BLaER1 treated with 17β-estradiol and CSF1 and Interleukin-3, amounts not matched to agents 10 nM and 100 nM (cell line): ENCODE measurements around the gene TSPO.

Experiments
- H3K27ac ChIP-seq, 11 experiments: shearing (Covaris generic); formaldehyde crosslinking; 2 replicates each; pipeline ENCODE4 v1.8.1; 2022
- H3K27me3 ChIP-seq, 11 experiments: shearing (Covaris generic); formaldehyde crosslinking; 2 replicates each; pipeline ENCODE4 v1.8.1; 2022
- H3K36me3 ChIP-seq, 11 experiments: shearing (Covaris generic); formaldehyde crosslinking; 2 replicates each; pipeline ENCODE4 v1.8.1; 2022
- H3K4me1 ChIP-seq, 10 experiments: shearing (Covaris generic); formaldehyde crosslinking; 2 replicates each; pipeline ENCODE4 v1.8.1; 2022
- H3K4me2 ChIP-seq, 11 experiments: shearing (Covaris generic); formaldehyde crosslinking; 2 replicates each; pipeline ENCODE4 v1.8.1; 2022
- H3K4me3 ChIP-seq, 10 experiments: shearing (Covaris generic); formaldehyde crosslinking; 2 replicates each; pipeline ENCODE4 v1.8.1; 2022
- H3K9ac ChIP-seq, 11 experiments: shearing (Covaris generic); formaldehyde crosslinking; 2 replicates each; pipeline ENCODE4 v1.8.1; 2022
- H3K9me3 ChIP-seq, 11 experiments: shearing (Covaris generic); formaldehyde crosslinking; replicated peaks in 1 of 11; 2 replicates each; pipeline ENCODE4 v1.8.1; 2022
- H4K20me1 ChIP-seq, 11 experiments: shearing (Covaris generic); formaldehyde crosslinking; 2 replicates each; pipeline ENCODE4 v1.8.1; 2022
- Cebpa-rat ChIP-seq, 11 experiments: shearing (Covaris generic); IDR thresholded peaks; 2 replicates each; pipeline ENCODE4 v1.8.1; 2022

TSPO gene

DNA sequence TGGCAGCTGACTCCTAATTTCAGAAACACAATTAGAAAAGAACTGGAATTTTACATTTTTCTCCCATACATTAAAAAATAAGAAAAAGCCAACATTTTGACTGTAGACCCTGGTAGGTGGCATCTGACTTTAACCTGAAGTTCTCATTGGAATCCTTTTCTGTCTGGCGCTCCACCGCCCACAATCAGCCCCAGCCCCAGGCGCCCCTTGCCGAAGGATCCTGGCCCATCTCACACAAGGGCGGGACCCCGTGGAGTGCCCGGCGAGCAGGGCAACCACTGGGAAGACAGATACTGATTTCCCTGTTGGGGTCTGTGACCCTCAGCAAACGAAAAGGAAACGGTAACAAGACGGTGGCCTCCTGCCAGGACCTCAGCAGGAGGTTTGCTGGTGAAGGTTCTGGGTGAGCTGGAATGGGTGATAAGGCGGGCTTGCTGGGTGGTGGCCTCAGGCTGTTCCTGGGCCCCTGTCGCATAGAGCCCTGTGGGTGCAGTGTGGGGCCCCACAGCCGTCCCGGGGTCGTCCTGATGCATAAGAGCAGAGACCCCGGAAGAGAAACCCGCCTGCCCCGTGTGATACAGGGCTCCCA lies 15.7 kb downstream of the TSPO start:
- Histone ChIP-seq H3K4me2 (no peak overlapping the region), H3K4me3 (no peak overlapping the region), H3K36me3 (peaks cover 48 to 78% (median 69%) of the 10 kb centered on the region in 11 experiments), H3K27ac (no peak overlapping the region), H3K9me3 (no peaks in the 10 kb centered on the region), H4K20me1 (peaks cover 21 to 99% (median 62%) of the 10 kb centered on the region in 11 experiments), H3K27me3 (no peaks in the 10 kb centered on the region), H3K9ac (no peak overlapping the region), H3K4me1 (peaks cover 43 to 77% (median 66%) of the 10 kb centered on the region in 10 experiments)
- no peak for TF ChIP-seq Cebpa-rat (IDR thresholded peaks at IDR 0.05)

DNA sequence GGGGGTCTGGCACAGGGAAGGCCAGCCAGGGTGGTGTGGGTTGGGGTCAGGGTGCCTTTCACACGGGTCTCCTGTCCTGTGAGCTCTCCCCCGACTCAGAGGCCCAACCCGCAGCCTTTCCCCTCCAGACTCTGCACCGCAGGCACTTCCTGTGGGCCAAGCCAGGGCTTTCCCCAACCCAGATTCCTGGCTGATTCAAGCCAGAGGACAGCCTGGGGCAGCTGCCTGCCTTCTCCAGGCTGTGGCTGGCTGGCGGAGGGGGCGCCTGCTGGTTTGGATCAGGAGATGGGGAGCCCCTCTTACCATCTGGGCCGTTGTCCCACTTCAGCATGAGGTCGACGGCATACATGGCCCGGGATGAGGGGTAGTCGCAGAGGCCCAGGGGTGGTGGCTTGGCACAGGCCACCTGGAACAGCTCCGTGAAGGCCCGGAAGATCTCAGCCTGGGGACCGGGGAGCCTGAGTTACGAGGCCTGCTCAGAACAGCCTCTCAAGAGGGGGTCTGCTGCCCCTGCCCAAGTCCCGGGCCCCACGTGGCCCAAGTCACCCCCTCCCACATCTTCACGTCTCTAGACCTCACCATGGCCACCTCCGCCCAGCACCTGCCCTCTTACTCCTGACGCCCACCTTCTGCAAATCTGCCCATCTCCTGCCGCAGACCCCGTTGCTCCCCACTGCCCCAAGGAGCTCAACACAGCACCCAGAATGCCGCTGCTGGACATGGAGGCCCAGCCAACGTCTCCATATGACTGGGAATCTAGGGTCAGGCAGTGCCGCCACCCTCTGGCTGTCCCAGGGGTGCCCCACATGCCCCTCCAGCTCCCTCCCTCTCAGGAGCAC lies 17.3 kb downstream of the TSPO start:
- TF ChIP-seq Cebpa-rat (IDR thresholded peaks at IDR 0.05) = no peak
- peak overlapping the region in 3 of 11 experiments; percentile 4 to 34 (median 15); a peak in 1 of 22 replicates for H3K27ac ChIP-seq
- peak overlapping the region in 5 of 11 experiments; percentile 30 to 57 (median 36); a peak in 8 of 22 replicates for H3K9ac ChIP-seq

DNA sequence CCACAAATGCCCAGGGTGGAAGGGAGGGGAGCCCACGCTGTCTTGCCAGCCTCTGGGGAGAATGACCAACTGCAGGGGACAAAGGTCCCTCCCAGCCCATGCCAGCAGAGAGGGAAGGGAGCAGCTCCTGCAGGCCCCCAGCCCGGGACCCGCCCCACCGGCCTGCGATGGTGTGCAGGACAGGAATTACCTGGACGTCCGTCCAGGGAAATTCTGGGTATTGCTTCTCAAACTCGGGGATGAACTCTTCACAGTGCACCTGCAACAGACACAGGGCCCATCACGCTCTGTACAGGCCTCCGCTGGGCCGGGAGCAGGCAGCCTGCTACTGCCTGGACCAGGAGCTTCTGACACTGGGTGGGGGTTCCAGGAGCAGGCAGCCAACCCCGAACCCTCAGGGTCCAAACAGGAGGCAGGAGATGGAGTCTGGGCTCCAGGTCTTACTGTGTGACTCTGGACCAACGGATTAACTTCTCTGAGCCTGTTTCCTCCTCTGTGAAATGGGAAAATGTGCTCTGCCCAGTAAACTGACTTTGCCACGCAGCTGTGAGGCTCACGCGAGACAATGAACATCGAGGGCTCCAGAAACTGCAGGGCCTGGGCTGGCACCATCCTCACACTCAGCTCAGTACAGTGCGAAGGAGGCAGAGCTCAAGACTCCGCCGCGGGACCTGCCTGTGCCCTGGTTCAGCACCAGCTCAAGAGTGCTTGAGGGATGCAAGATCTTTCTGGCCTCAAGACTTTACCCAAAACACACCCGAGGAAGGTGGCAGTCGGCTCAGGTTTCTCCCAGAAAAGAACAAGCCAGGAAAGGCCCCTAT lies 18.2 kb downstream of the TSPO start:
- Histone ChIP-seq H3K4me3 (no peak overlapping the region), H3K27me3 (no peaks in the 10 kb centered on the region), H3K9ac (peak overlapping the region in 4 of 11 experiments; percentile 24 to 57 (median 45); a peak in 3 of 22 replicates), H3K9me3 (no peaks in the 10 kb centered on the region), H3K27ac (0 out of 22 replicates have a peak overlapping the region, but pooled peaks of 1 of the 11 experiments have one; percentile 15), H3K4me2 (peak overlapping the region in 5 of 11 experiments; percentile 8 to 38 (median 15); a peak in 4 of 22 replicates), H3K36me3 (peaks cover 55 to 86% (median 84%) of the 10 kb centered on the region in 11 experiments), H4K20me1 (peaks cover 1 to 96% (median 38%) of the 10 kb centered on the region in 11 experiments; a peak in 18 of 22 replicates), H3K4me1 (peaks cover 20 to 57% (median 44%) of the 10 kb centered on the region in 10 experiments)
- TF ChIP-seq Cebpa-rat (IDR thresholded peaks at IDR 0.05) = no peak

More for the DNA sequence above, 17.3 kb downstream of the TSPO start:
- H3K9me3 ChIP-seq = no peaks in the 10 kb centered on the region
- no peak overlapping the region for H3K4me3 ChIP-seq
- peaks cover 5 to 96% (median 47%) of the 10 kb centered on the region in 11 experiments; a peak in 21 of 22 replicates for H4K20me1 ChIP-seq
- no peaks in the 10 kb centered on the region for H3K27me3 ChIP-seq
- H3K36me3 ChIP-seq = peaks cover 47 to 78% (median 75%) of the 10 kb centered on the region in 11 experiments
- H3K4me2 ChIP-seq = peak overlapping the region in 9 of 11 experiments; percentile 8 to 38 (median 26); a peak in 11 of 22 replicates
- peaks cover 28 to 65% (median 53%) of the 10 kb centered on the region in 10 experiments for H3K4me1 ChIP-seq

DNA sequence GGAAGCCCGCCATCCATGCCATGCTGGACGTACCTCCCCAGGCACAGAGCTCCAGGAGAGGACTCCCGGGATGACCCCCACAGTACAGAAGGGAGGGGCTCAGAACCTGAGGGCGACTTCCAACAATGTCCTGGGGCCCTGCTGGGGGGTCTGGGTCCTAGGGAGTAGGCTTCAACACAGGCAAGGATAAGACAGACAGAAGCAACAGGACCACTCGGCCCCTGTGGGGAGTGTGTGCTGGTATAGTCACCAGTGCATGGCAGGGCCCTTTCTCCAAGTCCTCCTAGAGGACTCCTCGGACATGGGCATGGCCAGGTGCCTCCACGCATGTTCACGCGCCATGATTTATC lies 18.7 kb downstream of the TSPO start:
- Histone ChIP-seq H3K4me2 (no peak overlapping the region), H4K20me1 (peaks cover 0 to 96% (median 35%) of the 10 kb centered on the region in 11 experiments; a peak in 12 of 22 replicates), H3K4me1 (peaks cover 14 to 51% (median 39%) of the 10 kb centered on the region in 10 experiments), H3K4me3 (no peak overlapping the region), H3K27ac (no peak overlapping the region), H3K36me3 (peaks cover 60 to 92% (median 89%) of the 10 kb centered on the region in 11 experiments), H3K9me3 (no peaks in the 10 kb centered on the region), H3K9ac (no peak overlapping the region), H3K27me3 (no peaks in the 10 kb centered on the region)
- no peak for TF ChIP-seq Cebpa-rat (IDR thresholded peaks at IDR 0.05)

DNA sequence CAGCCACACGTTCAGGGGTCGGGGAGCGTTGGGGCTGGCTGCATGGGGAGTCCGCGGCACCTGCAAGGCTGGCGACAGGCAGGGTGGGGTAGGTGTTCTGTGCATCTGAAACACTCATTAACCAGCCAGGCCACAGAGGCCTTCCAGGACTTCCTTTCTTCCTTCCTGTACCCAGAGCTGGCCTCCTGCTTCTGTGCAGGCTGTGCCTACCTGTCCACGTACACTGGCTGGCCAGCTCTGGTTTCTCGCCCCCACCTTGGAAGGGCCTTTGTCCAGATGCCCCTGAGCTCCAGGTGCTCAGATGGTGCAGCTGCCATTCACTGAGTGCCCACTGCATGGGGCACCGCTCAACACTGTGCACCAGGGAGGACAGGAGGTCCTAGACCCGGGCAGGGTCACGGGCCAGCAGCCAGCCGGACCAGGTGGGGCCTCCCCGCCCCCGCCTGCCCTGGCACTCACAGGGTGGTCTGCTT lies 19.7 kb downstream of the TSPO start:
- H3K27me3 ChIP-seq = no peaks in the 10 kb centered on the region
- no peak overlapping the region for H3K4me3 ChIP-seq
- H3K4me2 ChIP-seq = peak overlapping the region in 9 of 11 experiments; percentile 9 to 51 (median 28); a peak in 14 of 22 replicates
- peaks cover 0 to 92% (median 33%) of the 10 kb centered on the region in 11 experiments; a peak in 12 of 22 replicates for H4K20me1 ChIP-seq
- H3K27ac ChIP-seq = no peak overlapping the region
- TF ChIP-seq Cebpa-rat (IDR thresholded peaks at IDR 0.05) = no peak
- peaks cover 11 to 45% (median 34%) of the 10 kb centered on the region in 10 experiments for H3K4me1 ChIP-seq
- no peak overlapping the region; a peak in 1 of 22 replicates for H3K9ac ChIP-seq
- H3K36me3 ChIP-seq = peaks cover 69 to 100% (median 99%) of the 10 kb centered on the region in 11 experiments
- H3K9me3 ChIP-seq = no peaks in the 10 kb centered on the region

DNA sequence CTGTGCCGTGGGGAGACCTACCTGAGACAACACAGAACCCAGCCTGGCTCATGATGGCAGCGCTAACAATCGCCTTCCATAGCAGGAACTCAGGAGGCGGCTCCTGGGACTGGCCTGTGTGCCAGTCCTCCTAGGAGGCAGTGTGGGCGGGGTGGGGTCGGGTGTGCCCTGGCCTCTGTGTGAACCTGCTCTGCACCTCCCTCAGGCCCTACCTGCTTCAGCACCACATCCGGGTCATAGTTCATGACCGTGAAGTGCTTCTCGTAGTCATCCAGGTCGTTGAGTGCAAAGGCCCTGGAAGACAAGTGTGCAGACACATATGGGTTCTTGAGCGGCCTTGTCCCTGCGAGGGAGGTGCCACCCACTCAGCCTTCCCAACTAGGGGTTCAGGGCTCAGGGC lies 20.2 kb downstream of the TSPO start:
- H3K9ac ChIP-seq = 0 out of 22 replicates have a peak overlapping the region, but pooled peaks of 1 of the 11 experiments have one; percentile 31

DNA sequence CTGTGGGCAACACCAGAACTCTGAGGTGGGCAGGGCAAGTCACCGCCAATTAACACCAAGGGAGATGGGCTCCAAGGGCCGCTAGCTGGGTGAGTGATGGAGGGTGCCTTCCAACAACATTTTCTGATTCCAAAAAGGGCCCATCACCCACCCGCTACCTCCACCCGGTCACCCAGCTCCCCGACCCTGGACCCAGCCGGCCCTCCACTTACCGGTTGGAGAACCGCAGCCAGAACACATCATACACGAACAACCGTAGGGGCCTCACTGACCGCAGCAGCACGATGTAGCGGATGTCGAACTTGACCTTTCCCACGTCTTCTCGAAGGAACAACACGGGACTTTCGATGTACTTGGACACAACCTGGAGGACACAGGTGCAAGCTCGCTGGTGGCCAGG lies 20.8 kb downstream of the TSPO start:
- H3K4me2 ChIP-seq = peak overlapping the region in 3 of 11 experiments; percentile 28 to 40 (median 31); a peak in 2 of 22 replicates
- 0 out of 22 replicates have a peak overlapping the region, but pooled peaks of 1 of the 11 experiments have one; percentile 31 for H3K9ac ChIP-seq
- H3K36me3 ChIP-seq = peaks cover 71 to 100% (median 99%) of the 10 kb centered on the region in 11 experiments
- peaks cover 11 to 46% (median 37%) of the 10 kb centered on the region in 10 experiments for H3K4me1 ChIP-seq
- peaks cover 0 to 88% (median 34%) of the 10 kb centered on the region in 11 experiments; a peak in 12 of 22 replicates for H4K20me1 ChIP-seq
- H3K4me3 ChIP-seq = no peak overlapping the region
- no peaks in the 10 kb centered on the region for H3K27me3 ChIP-seq
- no peaks in the 10 kb centered on the region for H3K9me3 ChIP-seq
- no peak for TF ChIP-seq Cebpa-rat (IDR thresholded peaks at IDR 0.05)
- H3K27ac ChIP-seq = no peak overlapping the region

More for the DNA sequence above, 20.2 kb downstream of the TSPO start:
- no peak overlapping the region for H3K27ac ChIP-seq
- H3K4me3 ChIP-seq = no peak overlapping the region
- no peak for TF ChIP-seq Cebpa-rat (IDR thresholded peaks at IDR 0.05)
- peaks cover 72 to 100% (median 97%) of the 10 kb centered on the region in 11 experiments for H3K36me3 ChIP-seq
- no peaks in the 10 kb centered on the region for H3K9me3 ChIP-seq
- peaks cover 0 to 89% (median 31%) of the 10 kb centered on the region in 11 experiments; a peak in 12 of 22 replicates for H4K20me1 ChIP-seq
- peak overlapping the region in 8 of 11 experiments; percentile 9 to 51 (median 30); a peak in 13 of 22 replicates for H3K4me2 ChIP-seq
- peaks cover 11 to 45% (median 37%) of the 10 kb centered on the region in 10 experiments for H3K4me1 ChIP-seq
- no peaks in the 10 kb centered on the region for H3K27me3 ChIP-seq

DNA sequence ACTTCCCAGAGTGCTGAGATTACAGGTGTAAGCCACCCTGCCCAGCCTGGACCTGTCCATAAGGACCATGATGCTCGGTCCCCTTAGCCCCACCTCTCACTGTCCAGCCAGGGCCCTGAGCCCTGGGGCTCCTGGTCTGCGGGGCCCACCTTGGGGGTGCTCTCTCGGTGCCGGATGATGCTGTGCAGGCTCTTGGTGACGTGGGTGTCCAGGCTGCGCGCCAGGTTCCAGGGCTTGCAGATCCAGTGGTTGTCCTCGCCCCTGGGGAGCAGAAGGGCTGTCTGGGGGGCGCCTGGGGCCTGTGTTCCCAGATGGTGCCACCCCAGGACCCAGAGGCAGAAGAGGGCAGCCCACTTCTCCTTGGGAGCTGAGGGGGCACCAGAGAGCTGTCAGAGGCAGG lies 22.2 kb downstream of the TSPO start:
- no peak for TF ChIP-seq Cebpa-rat (IDR thresholded peaks at IDR 0.05)
- Histone ChIP-seq H3K9ac (no peak overlapping the region), H3K4me2 (no peak overlapping the region), H3K27ac (no peak overlapping the region), H4K20me1 (peaks cover 0 to 80% (median 26%) of the 10 kb centered on the region in 11 experiments; a peak in 12 of 22 replicates), H3K36me3 (peaks cover 66 to 98% (median 95%) of the 10 kb centered on the region in 11 experiments), H3K4me3 (no peak overlapping the region), H3K9me3 (no peaks in the 10 kb centered on the region), H3K4me1 (peaks cover 6 to 41% (median 33%) of the 10 kb centered on the region in 10 experiments), H3K27me3 (no peaks in the 10 kb centered on the region)
